ENCODE measurements around the gene ZNF580. TPM values are rescaled to one million over a fixed set of nuclear protein-coding genes. Genes with fewer than 3 reads are reported as not detected.

The ZNF580 gene, protein sequence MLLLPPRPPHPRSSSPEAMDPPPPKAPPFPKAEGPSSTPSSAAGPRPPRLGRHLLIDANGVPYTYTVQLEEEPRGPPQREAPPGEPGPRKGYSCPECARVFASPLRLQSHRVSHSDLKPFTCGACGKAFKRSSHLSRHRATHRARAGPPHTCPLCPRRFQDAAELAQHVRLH
- 10 to 100 TPM; 49.7 to 70.5 TPM for total RNA-seq

DNA sequence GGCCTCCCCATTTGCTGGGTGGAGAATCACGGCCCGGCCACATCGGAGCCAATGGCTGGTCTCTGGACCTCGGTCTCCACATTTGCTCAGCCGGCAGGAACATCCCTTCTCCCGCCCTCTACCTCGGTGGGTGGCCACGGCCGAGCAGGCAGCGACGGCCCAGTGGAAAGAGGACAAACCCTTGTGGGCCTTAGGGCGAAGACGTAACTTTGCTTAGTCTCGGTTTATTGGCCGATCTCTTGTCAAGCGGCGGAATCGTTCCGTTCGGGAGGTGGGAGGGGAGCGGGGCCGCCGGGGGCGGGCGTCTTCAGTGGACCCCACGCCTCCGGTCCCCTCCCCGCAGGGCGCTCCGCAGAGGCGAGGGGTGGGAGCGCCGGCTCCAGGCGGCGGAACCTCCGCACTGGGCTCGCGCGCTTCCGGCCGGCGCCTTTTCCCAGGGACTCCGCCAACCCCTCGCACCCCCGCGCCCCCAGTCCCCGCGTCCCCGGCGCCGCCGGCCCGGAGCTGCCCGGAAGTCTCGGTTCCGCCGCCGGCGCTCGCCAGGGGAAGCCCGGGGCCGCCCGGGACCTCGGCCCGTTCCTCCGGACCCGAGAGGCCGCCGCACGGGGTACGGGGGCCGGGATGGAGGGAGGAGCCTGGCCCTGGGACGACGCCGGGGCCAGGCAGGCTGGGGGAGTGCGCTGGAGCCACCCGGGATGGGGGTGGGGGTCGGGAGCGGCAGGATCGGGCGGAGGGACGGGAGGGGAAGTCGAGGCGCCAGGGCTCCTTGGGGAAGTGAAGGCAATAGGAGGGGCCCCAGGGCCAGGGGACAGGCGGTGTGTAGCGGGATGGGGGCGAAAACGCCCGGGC, at the start of gene ZNF580:
Gene ZNF580 (plus strand): TSS at position 426 of the 849 bp plus-strand sequence. CDS start 1,507 bp downstream, outside the sequence.
- H3K4me1 ChIP-seq (replicated peaks) = peaks cover 40% of the 10 kb centered on the region
- under 1% methylated on average over 35 of the region's 89 CpGs for WGBS
- intact Hi-C loops (cut with DNase I) = no loop called here
- TF ChIP-seq POLR2A (IDR thresholded peaks at IDR 0.05) = peak; percentile 31
- TF ChIP-seq, protein P1, sequence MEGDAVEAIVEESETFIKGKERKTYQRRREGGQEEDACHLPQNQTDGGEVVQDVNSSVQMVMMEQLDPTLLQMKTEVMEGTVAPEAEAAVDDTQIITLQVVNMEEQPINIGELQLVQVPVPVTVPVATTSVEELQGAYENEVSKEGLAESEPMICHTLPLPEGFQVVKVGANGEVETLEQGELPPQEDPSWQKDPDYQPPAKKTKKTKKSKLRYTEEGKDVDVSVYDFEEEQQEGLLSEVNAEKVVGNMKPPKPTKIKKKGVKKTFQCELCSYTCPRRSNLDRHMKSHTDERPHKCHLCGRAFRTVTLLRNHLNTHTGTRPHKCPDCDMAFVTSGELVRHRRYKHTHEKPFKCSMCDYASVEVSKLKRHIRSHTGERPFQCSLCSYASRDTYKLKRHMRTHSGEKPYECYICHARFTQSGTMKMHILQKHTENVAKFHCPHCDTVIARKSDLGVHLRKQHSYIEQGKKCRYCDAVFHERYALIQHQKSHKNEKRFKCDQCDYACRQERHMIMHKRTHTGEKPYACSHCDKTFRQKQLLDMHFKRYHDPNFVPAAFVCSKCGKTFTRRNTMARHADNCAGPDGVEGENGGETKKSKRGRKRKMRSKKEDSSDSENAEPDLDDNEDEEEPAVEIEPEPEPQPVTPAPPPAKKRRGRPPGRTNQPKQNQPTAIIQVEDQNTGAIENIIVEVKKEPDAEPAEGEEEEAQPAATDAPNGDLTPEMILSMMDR (IDR thresholded peaks at IDR 0.05) = no peak
- H3K27ac ChIP-seq = peak within 1 kb of the TSS; percentile 93 to 95
- H3K36me3 ChIP-seq = no peaks in the 10 kb centered on the region
- H3K4me3 ChIP-seq = peak within 1 kb of the TSS; percentile 85 to 91
- H3K9me3 ChIP-seq = no peaks in the 10 kb centered on the region
- peak; percentile 32 for DNase-seq (ENCODE audit: low spot score)
- no peaks in the 10 kb centered on the region for H3K27me3 ChIP-seq (replicated peaks; ENCODE audit: insufficient read depth)

DNA sequence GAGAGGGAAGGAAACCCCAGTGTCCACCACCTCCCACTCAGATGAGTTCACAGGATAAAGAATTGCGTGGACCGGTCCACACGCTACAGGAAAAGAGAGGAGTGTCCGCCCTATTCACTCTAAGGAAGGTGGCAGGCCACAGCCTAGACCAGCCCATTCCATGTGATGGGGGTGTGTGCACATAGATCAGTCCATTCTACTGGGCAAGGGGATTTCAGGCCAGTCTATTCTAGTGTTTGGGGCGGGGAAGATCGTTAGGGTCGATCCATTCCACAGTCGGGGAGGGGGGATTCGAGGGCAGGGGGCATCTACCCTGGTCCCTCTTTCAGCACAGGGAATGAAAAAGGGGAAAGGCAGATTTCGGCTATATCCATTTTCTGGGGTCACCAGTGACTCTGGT, 49.2 kb upstream of the ZNF580 start:
- Histone ChIP-seq H3K27ac (no peak overlapping the region), H3K27me3 (replicated peaks; ENCODE audit: insufficient read depth) (no peaks in the 10 kb centered on the region), H3K4me3 (no peak overlapping the region), H3K4me1 (replicated peaks) (peaks cover 4% of the 10 kb centered on the region), H3K9me3 (no peaks in the 10 kb centered on the region), H3K36me3 (no peaks in the 10 kb centered on the region)
- TF ChIP-seq, protein P1 (IDR thresholded peaks at IDR 0.05) = no peak
- TF ChIP-seq POLR2A (IDR thresholded peaks at IDR 0.05) (no peak), POLR2AphosphoS5 (IDR thresholded peaks at IDR 0.05) (no peak)
- no peak for DNase-seq (ENCODE audit: low spot score)
- WGBS = 86% methylated on average over 10 of the region's 10 CpGs
- intact Hi-C loops (cut with DNase I) = no loop called here

DNA sequence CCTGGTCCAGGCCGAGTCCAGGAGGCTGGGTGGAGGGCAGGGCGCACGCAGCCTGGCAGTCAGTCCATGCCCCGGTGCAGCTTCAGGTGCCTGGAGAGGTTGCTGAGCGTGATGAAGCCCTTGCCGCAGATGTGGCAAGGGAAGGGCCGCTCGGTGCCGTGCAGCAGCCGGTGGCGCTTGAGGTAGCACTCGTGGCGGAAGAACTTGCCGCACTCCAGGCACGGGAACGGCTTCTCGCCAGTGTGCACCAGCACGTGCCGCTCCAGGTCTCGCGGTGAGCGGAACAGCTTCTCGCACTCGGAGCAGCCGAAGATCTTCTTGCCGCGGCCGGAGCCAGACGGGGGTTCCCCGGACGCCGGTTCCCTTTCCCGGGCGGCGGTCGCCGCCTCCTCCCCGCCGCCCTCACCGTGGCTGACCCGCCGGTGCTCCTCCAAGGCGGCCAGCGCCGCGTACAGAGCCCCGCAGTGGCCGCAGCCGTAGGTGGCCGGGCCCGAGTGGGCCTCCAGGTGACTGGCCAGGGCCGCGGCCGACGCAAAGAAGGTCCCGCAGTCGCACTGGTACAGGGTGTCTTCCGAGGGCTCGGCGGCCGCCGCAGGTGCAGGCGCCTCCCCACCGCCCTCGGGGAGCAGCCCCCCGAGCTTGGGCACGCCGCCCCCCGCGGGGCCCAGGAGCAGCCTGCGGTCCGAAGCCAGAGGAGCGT, 48.3 kb upstream of the ZNF580 start:
- 92% methylated on average over 50 of the region's 73 CpGs for whole genome bisulfite sequencing
- intact Hi-C loops (cut with DNase I) = no loop called here

DNA sequence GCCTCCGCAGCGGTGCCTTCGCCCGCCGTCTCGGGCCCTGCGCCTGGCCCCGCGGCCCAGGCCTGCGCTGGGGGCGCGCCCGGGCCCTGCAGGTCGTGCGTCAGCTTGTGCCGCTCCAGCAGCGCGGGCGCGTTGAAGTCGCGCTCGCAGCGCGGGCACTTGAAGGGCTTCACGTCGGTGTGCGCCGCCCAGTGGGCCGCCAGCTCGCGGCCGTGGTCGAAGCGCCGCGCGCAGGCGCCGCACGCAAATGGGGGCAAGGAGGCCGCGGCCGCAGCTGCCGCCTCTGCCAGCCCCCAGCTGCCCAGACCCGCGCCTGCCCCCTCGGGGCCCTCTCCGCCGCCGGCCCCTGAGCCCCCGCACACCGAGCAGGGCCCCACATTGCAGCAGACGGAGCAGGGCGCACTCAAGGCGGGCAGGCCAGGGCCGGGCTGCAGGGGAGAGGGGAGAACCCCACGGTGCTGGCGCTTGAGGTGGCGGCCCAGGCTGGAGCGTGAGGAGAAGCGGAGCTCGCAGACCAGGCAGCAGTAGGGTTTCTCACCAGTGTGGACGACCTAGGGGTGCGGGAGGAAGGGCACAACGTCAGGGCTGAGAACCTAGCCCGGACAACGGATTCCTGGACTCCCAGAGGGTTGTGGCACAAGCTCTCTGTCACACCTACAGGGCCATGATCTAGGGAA, 47.6 kb upstream of the ZNF580 start:
- no peak for DNase-seq (ENCODE audit: low spot score)
- WGBS = 77% methylated on average over 23 of the region's 68 CpGs
- Histone ChIP-seq H3K27ac (no peak overlapping the region), H3K27me3 (replicated peaks; ENCODE audit: insufficient read depth) (no peaks in the 10 kb centered on the region), H3K4me3 (no peak overlapping the region), H3K36me3 (no peaks in the 10 kb centered on the region), H3K4me1 (replicated peaks) (no peaks in the 10 kb centered on the region), H3K9me3 (no peaks in the 10 kb centered on the region)
- TF ChIP-seq, protein P1 (IDR thresholded peaks at IDR 0.05) = no peak
- no peak for TF ChIP-seq POLR2A (IDR thresholded peaks at IDR 0.05)
- TF ChIP-seq POLR2AphosphoS5 (IDR thresholded peaks at IDR 0.05) = no peak
- intact Hi-C loops (cut with DNase I) = no loop called here

More for the DNA sequence above, 48.3 kb upstream of the ZNF580 start:
- Histone ChIP-seq H3K4me1 (replicated peaks) (no peaks in the 10 kb centered on the region), H3K36me3 (no peaks in the 10 kb centered on the region), H3K27ac (no peak overlapping the region), H3K9me3 (no peaks in the 10 kb centered on the region), H3K4me3 (no peak overlapping the region), H3K27me3 (replicated peaks; ENCODE audit: insufficient read depth) (no peaks in the 10 kb centered on the region)
- TF ChIP-seq, protein P1 (IDR thresholded peaks at IDR 0.05) = no peak
- no peak for TF ChIP-seq POLR2AphosphoS5 (IDR thresholded peaks at IDR 0.05)
- TF ChIP-seq POLR2A (IDR thresholded peaks at IDR 0.05) = no peak
- DNase-seq (ENCODE audit: low spot score) = no peak

Data from prostate gland (tissue), 2 donors.